GM21717 (cell line): ENCODE data around the gene FAM135A.
"Not testable (repeated sequence)": the region's sequence is repeated elsewhere in the genome, so short reads cannot be mapped to it uniquely, and the experiment has no call there.

ENCODE experiments used
- ATAC-seq: cut with Tn5 transposase; IDR thresholded peaks from one replicate; pipeline ENCODE4 v1.9.1; 2021; ENCODE audit warnings: mild to moderate bottlenecking, moderate library complexity; ENCODE audit not compliant: unreplicated experiment

Gene FAM135A

DNA sequence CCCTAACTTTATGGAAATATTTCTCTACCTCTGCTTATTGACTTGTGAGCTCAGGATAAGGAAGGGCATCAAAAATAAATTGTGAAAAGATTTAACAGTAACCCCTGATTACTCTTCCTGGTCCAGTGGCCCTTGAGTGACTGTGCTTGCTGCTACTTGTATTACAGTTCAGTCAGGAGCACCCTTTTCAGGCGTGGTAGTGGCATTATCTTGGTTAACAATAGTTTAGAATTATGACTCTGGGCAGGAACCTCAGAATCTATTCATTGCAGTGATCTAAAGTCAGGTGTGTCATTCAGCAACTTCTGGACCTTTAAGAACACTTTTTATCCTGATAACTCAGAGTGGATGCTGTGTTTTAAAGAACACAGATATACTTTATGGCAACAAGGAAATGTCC is 43.4 kb downstream of the FAM135A start:
- ATAC-seq = no peak

DNA sequence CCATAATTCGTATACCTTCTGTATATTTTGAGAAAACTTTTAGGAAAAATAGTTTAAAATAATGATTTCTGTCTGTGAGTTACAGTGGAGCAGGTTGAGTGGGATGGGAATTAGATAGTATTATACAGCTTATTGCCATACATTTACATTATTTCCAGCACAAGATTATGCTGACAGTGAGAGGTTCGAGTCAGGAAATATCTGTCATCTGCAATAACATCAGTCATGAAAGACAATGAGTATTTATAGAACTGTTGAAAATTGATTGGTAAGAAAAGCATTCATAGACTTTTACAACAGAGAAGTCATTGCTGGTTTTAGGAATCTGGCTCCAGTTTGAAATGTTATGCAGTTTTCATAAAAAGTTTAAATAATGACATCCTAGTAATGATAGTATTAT is 45.9 kb downstream of the FAM135A start:
- ATAC-seq = no peak

DNA sequence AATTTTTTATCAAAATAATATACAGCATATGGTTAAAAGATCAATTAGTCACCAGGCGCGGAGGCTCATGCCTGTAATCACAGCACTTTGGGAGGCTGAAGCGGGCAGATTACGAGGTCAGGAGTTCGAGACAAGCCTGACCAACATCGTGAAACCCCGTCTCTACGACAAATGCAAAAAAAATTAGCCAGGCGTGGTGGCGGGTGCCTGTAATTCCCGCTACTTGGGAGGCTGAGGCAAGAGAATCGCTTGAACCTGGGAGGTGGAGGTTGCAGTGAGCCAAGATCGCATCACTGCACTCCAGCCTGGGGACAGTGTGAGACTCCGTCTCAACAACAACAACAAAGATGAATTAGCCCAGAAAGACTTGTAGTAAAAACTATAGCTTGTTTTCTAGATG is 46.4 kb downstream of the FAM135A start:
- ATAC-seq = not testable (repeated sequence)

DNA sequence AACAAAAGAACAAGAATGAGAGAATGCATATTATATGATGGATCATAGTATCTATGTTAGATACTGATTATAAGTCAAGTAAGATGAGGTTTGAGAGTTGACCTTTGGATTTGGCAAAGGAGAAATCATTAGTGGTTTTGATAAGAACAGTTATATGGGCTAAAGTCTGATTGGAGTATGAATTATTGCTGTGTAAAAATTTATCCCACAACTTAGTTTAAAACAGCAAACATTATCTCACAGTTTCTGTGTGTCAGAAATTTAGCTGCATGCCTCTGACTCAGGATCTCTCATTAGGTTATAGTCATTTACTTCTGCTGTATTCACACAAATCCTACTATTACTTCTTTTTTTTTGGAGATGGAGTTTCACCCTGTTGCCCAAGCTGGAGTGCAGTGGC is 56.7 kb downstream of the FAM135A start:
- no peak for ATAC-seq

- ATAC-seq = not testable (repeated sequence)
Observed at GRCh38 chr6:70470510-70470909, 57.2 kb downstream of the FAM135A start.

DNA sequence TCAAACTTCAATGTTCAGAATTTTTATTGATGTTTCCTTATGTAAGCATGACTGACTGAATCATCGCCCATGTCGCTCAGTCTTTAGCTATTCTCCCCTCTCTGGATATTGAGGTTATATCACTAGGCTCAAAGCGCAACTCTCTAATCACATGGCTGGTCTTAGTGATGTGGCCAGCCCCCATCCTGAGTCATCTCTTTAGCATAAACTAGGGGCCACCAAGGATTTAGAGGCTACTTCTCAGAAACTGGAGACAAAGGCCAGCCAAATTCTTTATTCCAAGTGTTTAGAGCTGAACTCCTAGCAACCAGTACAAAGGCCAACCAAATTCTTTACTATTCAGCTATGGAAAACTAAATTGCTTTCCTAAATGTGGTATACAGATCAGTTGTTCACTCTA is 61.4 kb downstream of the FAM135A start:
- ATAC-seq = no peak

DNA sequence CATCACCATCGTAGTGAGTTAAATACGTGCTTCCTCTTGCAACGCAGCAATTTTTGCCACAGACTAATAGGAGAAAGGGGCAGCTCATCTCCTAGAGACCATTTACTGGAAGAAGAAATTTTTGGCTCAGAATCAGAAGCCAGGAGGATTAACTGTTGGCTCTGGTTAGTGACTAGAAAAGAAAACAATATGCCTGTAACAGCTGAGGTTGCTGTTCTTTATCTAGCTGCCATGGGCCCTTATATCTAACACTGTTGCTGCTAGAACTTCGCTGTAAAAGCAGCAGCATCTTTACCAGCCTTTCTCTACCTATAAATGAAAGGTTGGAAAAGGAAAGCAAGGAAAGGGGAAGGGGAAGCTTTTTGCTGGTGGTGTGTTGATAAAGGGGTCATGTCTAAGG is 65.9 kb downstream of the FAM135A start:
- ATAC-seq = no peak

DNA sequence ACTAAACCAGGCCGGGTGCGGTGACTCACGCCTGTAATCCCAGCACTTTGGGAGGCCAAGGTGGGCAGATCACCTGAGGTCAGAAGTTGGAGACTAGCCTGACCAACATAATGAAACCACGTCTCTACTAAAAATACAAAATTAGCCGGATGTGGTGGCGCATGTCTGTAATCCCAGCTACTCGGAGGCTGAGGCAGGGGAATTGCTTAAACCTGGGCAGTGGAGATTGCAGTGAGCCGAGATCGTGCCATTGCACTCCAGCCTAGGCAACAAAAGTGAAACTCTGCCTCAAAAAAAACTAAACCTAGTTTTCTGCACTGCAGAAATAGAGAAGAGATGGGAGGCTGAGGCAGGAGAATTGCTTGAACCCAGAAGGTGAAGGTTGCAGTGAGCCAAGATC is 73.3 kb downstream of the FAM135A start:
- not testable (repeated sequence) for ATAC-seq

- ATAC-seq = no peak
Observed at GRCh38 chr6:70489364-70489763, 76.1 kb downstream of the FAM135A start.

- ATAC-seq = no peak
Observed at GRCh38 chr6:70494833-70495232, 81.5 kb downstream of the FAM135A start.

GRCh38 chr6:70495790-70496189 is 82.5 kb downstream of the FAM135A start:
- not testable (repeated sequence) for ATAC-seq

- no peak for ATAC-seq
Observed at GRCh38 chr6:70502484-70502883, 89.2 kb downstream of the FAM135A start.

DNA sequence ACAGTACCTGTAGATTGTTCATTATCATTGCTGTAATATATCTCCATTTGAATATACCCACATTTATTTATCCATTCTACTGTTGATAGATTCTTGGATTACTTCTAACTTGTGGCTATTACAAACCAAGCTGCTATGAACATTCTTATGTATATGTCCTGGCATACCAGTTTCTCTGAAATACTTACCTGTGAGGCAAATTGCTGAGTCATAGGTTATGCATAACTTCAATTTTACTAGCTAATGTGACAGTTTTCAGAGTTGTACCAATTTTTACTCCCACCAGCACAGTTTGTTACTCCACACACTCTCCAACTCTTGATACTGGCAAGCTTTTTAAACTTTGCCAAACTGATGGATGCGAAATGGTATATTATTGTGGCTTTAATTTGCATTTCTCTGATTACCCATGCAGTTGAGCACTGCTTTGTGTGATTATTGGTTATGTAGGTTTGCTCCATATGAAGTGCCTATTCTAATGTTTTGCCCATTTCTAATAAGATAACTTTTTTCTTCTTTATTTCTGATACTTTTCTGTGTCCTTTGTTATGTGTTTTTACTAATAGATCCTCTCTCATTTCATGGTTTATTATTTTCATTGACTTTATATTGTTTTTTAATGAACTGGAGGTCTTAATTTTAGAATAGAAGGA is 90.6 kb downstream of the FAM135A start:
- ATAC-seq = no peak

DNA sequence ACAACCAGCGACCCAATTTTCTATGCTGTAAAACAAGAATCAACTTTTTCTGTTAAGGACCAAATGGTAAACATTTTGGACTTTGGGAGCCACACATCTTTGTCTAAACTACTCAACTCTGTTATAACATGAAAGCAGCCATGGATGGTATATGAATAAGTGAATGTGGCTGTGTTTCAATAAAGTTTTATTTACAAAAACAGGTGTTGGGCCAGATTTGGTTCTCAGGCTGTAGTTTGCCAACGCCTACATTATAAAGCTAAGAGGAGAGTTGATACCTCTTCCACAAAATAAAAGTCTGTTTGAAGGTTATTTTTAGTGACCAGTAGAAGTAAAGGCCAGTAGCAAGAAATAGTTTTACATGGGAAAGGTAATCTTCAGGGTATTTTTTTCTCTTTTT is 93.0 kb downstream of the FAM135A start:
- no peak for ATAC-seq

DNA sequence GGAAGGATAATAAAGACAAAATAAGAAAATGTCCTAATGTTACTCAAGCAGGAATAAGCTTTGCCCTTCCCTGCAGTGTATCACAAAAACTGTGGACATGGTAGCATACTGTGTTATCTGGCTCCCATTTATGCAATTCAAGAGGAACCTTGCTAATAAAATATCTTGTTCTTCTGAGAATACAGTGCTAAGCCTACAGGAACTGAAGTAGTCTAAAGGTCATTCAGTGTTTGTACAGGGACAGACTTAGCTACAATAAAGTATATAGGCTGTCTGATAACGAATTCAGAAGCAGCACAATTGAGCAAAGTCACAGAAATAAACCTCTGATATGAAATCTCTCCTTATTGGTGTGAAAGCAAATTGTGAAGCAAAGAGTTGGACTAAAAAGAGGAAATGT is 93.9 kb downstream of the FAM135A start:
- no peak for ATAC-seq

GRCh38 chr6:70508953-70509352 is 95.6 kb downstream of the FAM135A start:
- ATAC-seq = no peak

GRCh38 chr6:70510600-70510999 is 97.3 kb downstream of the FAM135A start:
- no peak for ATAC-seq

GRCh38 chr6:70518723-70519122 is 105.4 kb downstream of the FAM135A start:
- no peak for ATAC-seq

DNA sequence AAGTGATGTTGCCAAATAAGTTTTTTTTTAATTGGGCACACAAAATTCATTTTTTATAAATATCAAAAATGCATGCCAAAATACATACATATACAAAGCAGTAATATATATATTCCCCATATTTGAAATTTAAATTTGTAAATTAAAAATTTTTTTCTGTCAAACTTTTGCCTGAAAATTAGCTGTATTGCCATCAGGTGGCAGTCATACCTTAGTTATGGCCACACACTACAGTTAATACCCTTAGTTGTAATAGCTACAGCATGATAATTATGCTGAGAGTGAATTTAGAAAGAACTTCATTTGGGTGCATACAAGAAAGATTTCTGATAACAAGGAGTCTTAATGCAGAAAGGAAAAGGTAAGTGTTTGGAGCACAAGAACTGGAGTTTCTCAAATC is 107.3 kb downstream of the FAM135A start:
- no peak for ATAC-seq

GRCh38 chr6:70524721-70525286 is 111.5 kb downstream of the FAM135A start:
- no peak for ATAC-seq

GRCh38 chr6:70527071-70527737 is 113.9 kb downstream of the FAM135A start:
- ATAC-seq = no peak

GRCh38 chr6:70530023-70530422 is 116.7 kb downstream of the FAM135A start:
- ATAC-seq = no peak
